GM12892 (cell line): ENCODE results near the gene NUP98.

ENCODE experiments used
- POLR2A ChIP-seq: IDR thresholded peaks from 2 replicates; pipeline ENCODE4 v1.6.1; 2011; ENCODE audit warnings: low read depth, low read length, control low read depth
- POLR2AphosphoS5 ChIP-seq: IDR thresholded peaks from 2 replicates; pipeline ENCODE4 v1.6.1; 2011; ENCODE audit warnings: low read depth, low read length, control low read depth

DNA sequence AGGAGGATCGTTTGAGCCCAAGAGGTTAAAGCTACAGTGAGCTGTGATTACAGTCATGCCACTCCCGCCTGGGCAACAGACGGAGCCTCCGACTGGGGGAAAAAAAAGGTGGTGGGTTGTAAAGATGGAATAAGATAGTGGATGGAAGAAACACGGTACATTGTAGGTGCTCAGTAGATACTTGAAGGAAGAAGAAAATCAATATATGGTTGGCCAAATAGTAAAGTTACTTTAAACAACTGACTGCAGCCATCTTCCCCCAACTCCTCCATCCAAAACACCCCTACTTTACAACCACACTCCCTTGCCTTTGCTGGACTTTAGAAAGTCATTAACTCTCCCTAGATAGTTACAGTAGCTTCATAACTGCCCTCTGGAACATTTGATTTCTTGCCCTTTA is 2.5 kb upstream of the NUP98 start:
- TF ChIP-seq POLR2AphosphoS5 (no peak), POLR2A (no peak)
